HFF-Myc (cell line): ENCODE measurements around the gene CFAP46.

Source experiments
- DNase-seq: peaks from one replicate; pipeline ENCODE4 v3.0.0-alpha.2; 2011; ENCODE audit warnings: low read depth; ENCODE audit errors: extremely low read depth
- H3K4me3 ChIP-seq: replicated peaks from 2 replicates; pipeline ENCODE4 v1.5.1; 2011; ENCODE audit warnings: low read depth, mild to moderate bottlenecking, control low read depth, low read length
- TF ChIP-seq, protein P1 (sequence below): IDR thresholded peaks from 2 replicates; pipeline ENCODE4 v1.5.1; 2012; ENCODE audit warnings: mild to moderate bottlenecking, low read depth, low read length, control low read depth; ENCODE audit errors: missing control alignments

The CFAP46 gene

DNA sequence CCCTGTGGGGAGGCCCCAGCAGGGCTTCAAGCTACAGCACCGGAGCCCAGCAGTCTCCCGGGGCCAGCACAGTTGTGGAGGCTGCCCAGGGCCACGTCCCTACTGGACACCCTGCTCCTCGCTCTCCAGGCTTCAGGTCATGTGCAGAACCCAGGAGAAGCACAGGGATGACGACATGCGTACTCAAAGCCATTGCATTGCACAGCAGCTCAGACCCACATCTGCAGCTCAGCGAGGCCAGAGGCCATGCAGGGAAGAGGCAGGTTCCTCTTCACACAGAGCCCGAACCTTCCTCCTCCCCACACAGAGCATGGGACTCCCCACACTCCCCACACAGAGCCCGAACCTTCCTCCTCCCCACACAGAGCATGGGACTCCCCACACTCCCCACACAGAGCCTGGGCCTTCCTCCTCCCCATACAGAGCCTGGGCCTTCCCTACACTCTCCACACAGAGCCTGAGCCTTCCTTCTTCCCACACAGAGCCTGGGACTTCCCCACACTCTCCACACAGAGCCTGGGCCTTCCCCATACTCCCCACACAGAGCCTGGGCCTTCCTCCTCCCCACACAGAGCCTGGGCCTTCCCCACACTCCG lies 12.3 kb downstream of the CFAP46 start:
- TF ChIP-seq, protein P1, sequence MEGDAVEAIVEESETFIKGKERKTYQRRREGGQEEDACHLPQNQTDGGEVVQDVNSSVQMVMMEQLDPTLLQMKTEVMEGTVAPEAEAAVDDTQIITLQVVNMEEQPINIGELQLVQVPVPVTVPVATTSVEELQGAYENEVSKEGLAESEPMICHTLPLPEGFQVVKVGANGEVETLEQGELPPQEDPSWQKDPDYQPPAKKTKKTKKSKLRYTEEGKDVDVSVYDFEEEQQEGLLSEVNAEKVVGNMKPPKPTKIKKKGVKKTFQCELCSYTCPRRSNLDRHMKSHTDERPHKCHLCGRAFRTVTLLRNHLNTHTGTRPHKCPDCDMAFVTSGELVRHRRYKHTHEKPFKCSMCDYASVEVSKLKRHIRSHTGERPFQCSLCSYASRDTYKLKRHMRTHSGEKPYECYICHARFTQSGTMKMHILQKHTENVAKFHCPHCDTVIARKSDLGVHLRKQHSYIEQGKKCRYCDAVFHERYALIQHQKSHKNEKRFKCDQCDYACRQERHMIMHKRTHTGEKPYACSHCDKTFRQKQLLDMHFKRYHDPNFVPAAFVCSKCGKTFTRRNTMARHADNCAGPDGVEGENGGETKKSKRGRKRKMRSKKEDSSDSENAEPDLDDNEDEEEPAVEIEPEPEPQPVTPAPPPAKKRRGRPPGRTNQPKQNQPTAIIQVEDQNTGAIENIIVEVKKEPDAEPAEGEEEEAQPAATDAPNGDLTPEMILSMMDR, result no peak
- DNase-seq, result no peak

DNA sequence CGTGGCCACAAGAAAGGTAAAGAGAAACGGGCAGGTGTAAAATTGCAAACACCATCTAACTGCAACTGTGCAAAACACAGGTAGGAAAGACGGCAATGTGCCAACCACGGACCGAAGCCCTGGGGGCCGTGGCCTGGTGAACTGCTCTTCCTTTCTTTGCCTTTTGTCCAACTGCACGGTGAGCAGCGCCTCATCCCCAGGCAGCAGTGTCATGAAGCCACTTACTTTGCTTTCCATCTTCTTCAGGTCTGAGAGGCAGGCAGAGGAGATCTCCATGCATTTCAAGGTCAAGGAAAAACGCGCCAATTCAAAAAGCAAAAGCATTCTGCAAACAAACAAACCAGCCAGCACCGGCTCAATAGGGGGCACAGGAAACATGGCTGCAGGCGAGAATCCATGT lies 12.9 kb downstream of the CFAP46 start:
- TF ChIP-seq, protein P1, result no peak
- DNase-seq, result no peak
- H3K4me3 ChIP-seq, result no peak overlapping the region

More for the DNA sequence above, 12.3 kb downstream of the CFAP46 start:
- H3K4me3 ChIP-seq, result no peak overlapping the region

DNA sequence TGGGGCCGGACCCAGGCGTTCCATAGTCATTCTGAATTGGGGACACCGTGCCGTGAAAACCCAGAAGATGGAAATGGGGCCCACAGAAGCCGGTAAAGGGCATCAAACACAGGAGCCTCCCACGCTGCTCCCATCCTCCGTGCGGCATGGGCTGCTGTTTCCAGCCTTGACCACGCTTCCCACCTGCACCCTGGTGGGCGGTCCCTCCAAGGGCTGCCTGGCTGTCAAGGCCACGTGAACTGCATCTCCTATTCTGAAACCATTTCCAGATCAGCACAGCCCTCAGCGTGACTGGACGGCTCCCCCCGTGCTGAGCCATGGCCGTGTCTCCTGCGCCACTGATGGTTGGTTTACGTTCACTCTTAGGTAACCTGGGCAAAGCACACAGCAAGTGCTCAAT lies 14.1 kb downstream of the CFAP46 start:
- no peak for DNase-seq
- no peak overlapping the region for H3K4me3 ChIP-seq
- TF ChIP-seq, protein P1, result no peak

DNA sequence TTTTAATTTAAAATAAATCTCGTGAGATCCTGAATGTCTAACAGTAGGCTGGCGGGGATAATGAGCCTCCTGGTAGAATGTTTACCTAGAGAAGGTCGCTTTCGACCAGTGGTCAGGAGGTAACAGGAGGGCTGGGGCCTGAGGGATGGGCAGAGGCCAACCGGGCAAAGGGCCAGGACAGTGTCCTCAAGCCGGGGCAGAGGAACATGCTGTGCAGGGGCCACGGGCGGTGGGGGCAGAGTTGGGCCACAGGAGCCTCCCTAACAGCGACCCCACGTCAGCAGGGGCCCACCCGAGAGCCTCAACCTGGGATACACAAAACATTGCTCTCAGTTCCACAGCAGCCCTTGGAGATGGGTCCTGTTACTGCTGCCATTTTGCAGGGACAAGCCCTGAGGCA lies 14.5 kb downstream of the CFAP46 start:
- H3K4me3 ChIP-seq, result no peak overlapping the region
- DNase-seq, result no peak
- TF ChIP-seq, protein P1, result no peak

DNA sequence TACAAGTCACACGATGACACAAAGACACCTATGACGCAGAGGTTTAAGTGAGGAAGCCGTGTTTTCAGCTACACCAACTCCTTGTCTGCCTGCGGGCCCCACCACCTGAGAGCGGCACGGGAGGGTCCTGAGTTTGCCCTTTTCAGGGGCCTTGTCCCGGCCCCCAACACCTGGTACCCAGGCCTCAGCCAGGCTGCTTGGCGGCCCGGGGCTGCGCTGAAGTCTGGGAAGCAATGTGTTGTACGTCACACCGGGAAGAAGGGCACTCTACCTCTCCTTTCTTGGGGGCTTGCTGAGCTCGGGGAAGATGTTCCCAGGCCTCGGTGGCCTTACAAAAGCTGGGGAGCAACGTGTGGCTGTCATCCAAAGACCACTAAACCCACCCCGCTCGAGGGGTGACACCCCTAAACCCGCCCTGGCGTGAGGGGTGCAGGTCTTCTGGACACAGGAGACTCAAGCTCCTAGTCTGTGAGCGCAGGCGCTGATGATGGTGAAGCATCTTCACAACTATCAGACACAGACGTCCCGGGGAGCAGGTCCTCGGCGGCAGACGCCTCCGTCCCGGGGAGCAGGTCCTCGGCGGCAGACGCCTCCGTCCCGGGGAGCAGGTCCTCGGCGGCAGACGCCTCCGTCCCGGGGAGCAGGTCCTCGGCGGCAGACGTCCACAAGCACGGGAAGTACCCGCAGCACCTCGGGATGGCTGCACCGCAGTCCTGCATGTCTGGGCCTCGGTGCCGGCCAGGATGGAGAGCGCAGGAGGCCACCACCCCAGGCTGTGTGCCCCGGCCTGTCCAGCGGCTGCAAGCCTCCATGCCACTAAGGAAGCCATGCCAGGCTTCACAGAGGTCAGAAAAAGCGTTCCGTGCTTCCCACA lies 15.4 kb downstream of the CFAP46 start:
- no peak for DNase-seq
- TF ChIP-seq, protein P1, result no peak
- no peak overlapping the region for H3K4me3 ChIP-seq

DNA sequence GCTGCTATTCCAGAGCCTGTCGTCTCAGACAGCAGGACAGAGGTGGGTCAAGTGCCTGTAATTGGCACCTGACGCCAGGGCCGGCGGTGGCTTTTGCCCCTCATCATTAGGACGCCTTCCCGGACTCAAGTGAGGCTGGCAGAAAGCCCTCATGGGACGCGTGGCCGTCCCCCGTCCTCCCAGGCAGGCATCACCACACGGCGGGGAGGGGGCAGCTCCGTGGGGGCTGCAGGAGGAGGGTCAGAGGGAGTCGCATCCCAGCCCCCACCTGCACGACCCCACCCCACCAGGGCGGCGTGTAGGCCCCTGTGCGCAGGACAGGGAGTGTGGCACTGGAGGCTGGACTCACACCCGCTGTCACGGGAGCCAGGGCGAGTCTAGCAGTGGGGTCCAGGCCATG lies 16.3 kb downstream of the CFAP46 start:
- no peak overlapping the region for H3K4me3 ChIP-seq
- DNase-seq, result no peak
- TF ChIP-seq, protein P1, result no peak
